Tibial nerve (tissue), 4 donors: ENCODE data around the gene PDCD2L. TPM values are rescaled to one million over a fixed set of nuclear protein-coding genes. Genes with fewer than 3 reads are reported as not detected.
A peak's percentile ranks its signal among the peaks of the same experiment; 100 is the strongest.

ENCODE experiments used
- DNase-seq, 2 donors: peaks; one replicate each; pipeline ENCODE4 v3.0.0-alpha.2; 2019; ENCODE audit warnings: low spot score in 2 of 2
- H3K27ac ChIP-seq, 4 donors: fragments of 200-600 bp; sonication (generic) in 3 of 4; one replicate each; pipeline ENCODE4 v1.5.1; 2017 to 2019; ENCODE audit warnings: mild to moderate bottlenecking in 1 of 4
- H3K27me3 ChIP-seq, 2 donors: fragments of 200-600 bp; sonication (generic) in 1 of 2; one replicate each; pipeline versions ENCODE4 v1.5.1 to v1.6.0; 2017 to 2019
- H3K36me3 ChIP-seq, 3 donors: fragments of 200-600 bp; sonication (generic); one replicate each; pipeline ENCODE4 v1.5.1; 2018 to 2019
- H3K4me1 ChIP-seq, 4 donors: fragments of 200-600 bp; sonication (generic) in 3 of 4; one replicate each; pipeline ENCODE4 v1.5.1; 2017 to 2019
- H3K4me3 ChIP-seq, 4 donors: fragments of 200-600 bp; sonication (generic) in 3 of 4; one replicate each; pipeline ENCODE4 v1.5.1; 2017 to 2019; ENCODE audit warnings: mild to moderate bottlenecking in 1 of 4, moderate library complexity in 1 of 4
- H3K9me3 ChIP-seq, 4 donors: fragments of 200-600 bp; sonication (generic) in 3 of 4; one replicate each; pipeline ENCODE4 v1.5.1; 2017 to 2019
- CTCF ChIP-seq, 5 experiments: fragments of 200-600 bp in 3 of 5; fragments of 450-650 bp in 2 of 5; sonication (generic) in 3 of 5; IDR thresholded peaks; one replicate each; pipeline ENCODE4 v1.5.1; 2016 to 2019; ENCODE audit warnings: antibody characterized with exemption in 5 of 5, mild to moderate bottlenecking in 3 of 5, moderate library complexity in 2 of 5
- EP300 ChIP-seq, 2 donors: sonication (generic); formaldehyde crosslinking; IDR thresholded peaks; one replicate each; pipeline ENCODE4 v1.6.1; 2017; ENCODE audit warnings: antibody characterized with exemption in 2 of 2, mild to moderate bottlenecking in 1 of 2
- POLR2A ChIP-seq, 2 donors: fragments of 450-650 bp; IDR thresholded peaks; one replicate each; pipeline ENCODE4 v1.6.1; 2017; ENCODE audit warnings: antibody characterized with exemption in 2 of 2, mild to moderate bottlenecking in 2 of 2, moderate library complexity in 2 of 2
- WGBS, 2 donors: methylation state at CpG; one replicate each; pipeline ENCODE4 v1.1.5; 2018; 5-methylcytosine and 5-hydroxymethylcytosine counted together
- total RNA-seq, 4 donors: library from RNA; depleted of rRNA; stranded (reverse); fragments of >200 nt; gene quantifications; one replicate each; pipeline ENCODE4 v1.1.0, GENCODE V29; 2016

Gene PDCD2L
- total RNA-seq, 4 donors from 2014 or later: 9.8 to 16.2 (median 12.2) TPM

DNA sequence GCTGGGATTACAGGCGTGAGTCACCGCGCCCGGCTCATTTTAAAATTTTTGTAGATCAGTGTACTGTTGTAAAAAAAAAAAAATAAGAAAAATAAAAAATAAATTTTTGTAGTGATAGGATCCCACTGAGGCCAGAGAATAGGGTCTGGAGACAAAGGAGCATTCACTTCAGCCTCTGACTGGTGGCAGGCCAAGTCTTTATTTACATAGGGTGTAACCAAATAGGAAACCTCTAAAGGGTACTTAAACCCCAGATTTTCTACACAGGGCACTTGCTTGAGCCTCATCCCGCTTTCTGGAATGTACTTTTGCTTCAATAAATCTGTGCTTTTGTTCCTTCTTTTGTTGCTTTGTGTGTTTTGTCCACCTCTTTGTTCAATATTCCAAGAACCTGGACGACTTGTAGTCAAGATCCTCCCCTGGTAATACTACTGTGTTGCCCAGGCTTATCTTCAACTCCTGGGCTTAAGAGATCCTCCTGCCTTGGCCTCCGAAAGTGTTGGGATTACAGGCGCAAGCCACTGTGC, 2.1 kb upstream of the PDCD2L start:
- H3K27ac ChIP-seq: peak overlapping the region in 1 of 4 donors; percentile 13
- no peaks in the 10 kb centered on the region for H3K9me3 ChIP-seq
- WGBS, 2 donors: 59 to 60% methylated on average over 8 of the region's 8 CpGs
- peaks cover 0 to 11% (median 5%) of the 10 kb centered on the region in 4 donors for H3K4me1 ChIP-seq
- TF ChIP-seq EP300 (IDR thresholded peaks at IDR 0.05) (no peak), CTCF (IDR thresholded peaks at IDR 0.05) (no peak), POLR2A (IDR thresholded peaks at IDR 0.05) (no peak)
- H3K36me3 ChIP-seq: peaks cover 0 to 45% (median 13%) of the 10 kb centered on the region in 3 donors
- DNase-seq: no peak
- no peaks in the 10 kb centered on the region for H3K27me3 ChIP-seq
- no peak overlapping the region for H3K4me3 ChIP-seq

GRCh38 chr19:34403784-34404108, 453 bp upstream of the PDCD2L start:
- H3K4me1 ChIP-seq: peaks cover 0 to 11% (median 5%) of the 10 kb centered on the region in 4 donors
- H3K27ac ChIP-seq: peak overlapping the region in 3 of 4 donors; percentile 47 to 74 (median 70)
- H3K27me3 ChIP-seq: no peaks in the 10 kb centered on the region
- TF ChIP-seq CTCF (IDR thresholded peaks at IDR 0.05) (no peak), EP300 (IDR thresholded peaks at IDR 0.05) (no peak)
- peak overlapping the region; percentile 57 to 94 (median 75) for H3K4me3 ChIP-seq
- no peak for DNase-seq
- 25 to 26% methylated on average over 6 of the region's 6 CpGs for WGBS, 2 donors
- peaks cover 0 to 35% (median 7%) of the 10 kb centered on the region in 3 donors for H3K36me3 ChIP-seq
- H3K9me3 ChIP-seq: no peaks in the 10 kb centered on the region

GRCh38 chr19:34405892-34406660, 1.9 kb downstream of the PDCD2L start:
- Histone ChIP-seq H3K4me1 (peaks cover 0 to 11% (median 5%) of the 10 kb centered on the region in 4 donors), H3K36me3 (peaks cover 0 to 33% (median 0%) of the 10 kb centered on the region in 3 donors), H3K27ac (no peak overlapping the region), H3K9me3 (no peaks in the 10 kb centered on the region), H3K4me3 (no peak overlapping the region), H3K27me3 (no peaks in the 10 kb centered on the region)
- TF ChIP-seq CTCF (IDR thresholded peaks at IDR 0.05) (no peak), EP300 (IDR thresholded peaks at IDR 0.05) (no peak), POLR2A (IDR thresholded peaks at IDR 0.05) (no peak)
- 84% methylated on average over 13 of the region's 13 CpGs for WGBS, 2 donors
- no peak for DNase-seq

GRCh38 chr19:34408411-34408810, 4.2 kb downstream of the PDCD2L start:
- Histone ChIP-seq H3K36me3 (peaks cover 0 to 45% (median 0%) of the 10 kb centered on the region in 3 donors), H3K4me3 (no peak overlapping the region), H3K27me3 (no peaks in the 10 kb centered on the region), H3K4me1 (peaks cover 0 to 11% (median 5%) of the 10 kb centered on the region in 4 donors), H3K27ac (no peak overlapping the region), H3K9me3 (no peaks in the 10 kb centered on the region)
- no peak for DNase-seq
- TF ChIP-seq EP300 (IDR thresholded peaks at IDR 0.05): no peak
- TF ChIP-seq CTCF (IDR thresholded peaks at IDR 0.05): no peak
- no peak for TF ChIP-seq POLR2A (IDR thresholded peaks at IDR 0.05)
- 90 to 91% methylated on average over 8 of the region's 8 CpGs for WGBS, 2 donors
